Body of pancreas (tissue), 4 donors: ENCODE measurements around the gene PRDX2.

Experiments used
- CTCF ChIP-seq, 7 experiments: fragments of 450-650 bp in 4 of 7; fragments of 200-600 bp in 3 of 7; sonication (generic) in 3 of 7; IDR thresholded peaks; one replicate each; pipeline ENCODE4 v1.5.1; 2016 to 2019; ENCODE audit warnings: antibody characterized with exemption in 7 of 7
- POLR2A ChIP-seq, 3 donors: fragments of 450-650 bp; IDR thresholded peaks; one replicate each; pipeline ENCODE4 v1.6.1; 2016; ENCODE audit warnings: antibody characterized with exemption in 3 of 3, mild to moderate bottlenecking in 2 of 3

DNA sequence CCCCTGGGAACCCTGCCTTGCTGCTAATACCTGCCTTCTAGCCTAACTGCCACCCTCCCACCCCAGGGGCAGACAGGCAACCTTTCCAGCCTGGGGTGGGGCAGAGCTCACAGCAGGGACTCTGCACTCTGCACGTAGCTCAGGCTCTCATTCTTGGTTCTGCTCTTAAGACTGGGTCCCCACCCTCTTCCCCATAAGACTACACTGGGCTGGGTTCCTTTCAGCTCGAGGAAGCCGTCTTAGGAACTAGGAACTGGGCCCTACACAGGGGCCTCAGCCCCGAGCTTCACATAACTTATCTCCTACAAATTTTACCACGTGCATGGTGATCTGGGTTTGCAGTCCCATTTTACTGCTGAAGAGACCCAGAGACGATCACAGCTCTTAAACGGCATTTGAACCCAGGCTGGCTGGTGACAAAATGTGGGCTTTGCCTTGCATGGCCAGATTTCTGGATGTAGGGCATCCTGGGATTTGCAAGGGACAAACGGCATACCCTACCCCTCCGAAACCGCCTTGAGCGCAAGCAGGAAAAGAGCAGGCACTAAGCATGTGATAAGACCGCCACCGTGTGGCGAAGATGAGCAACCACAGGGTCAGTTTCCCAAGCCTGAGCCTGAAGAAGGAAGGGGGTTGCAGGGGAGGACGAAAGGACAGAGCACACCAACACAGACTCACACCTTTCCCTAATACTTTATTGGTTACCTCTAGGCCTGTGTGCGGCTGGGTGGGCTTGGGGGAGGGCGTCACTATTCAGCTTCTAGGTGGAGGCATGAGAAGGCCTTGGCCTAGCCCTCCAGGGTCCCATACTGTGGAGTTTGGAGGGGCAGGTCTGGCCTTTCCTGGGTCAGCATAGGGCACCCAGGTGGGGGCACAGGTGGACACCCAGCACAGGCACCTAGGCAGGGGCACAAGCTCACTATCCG lies 5.2 kb downstream of the PRDX2 start:
- TF ChIP-seq CTCF (IDR thresholded peaks at IDR 0.05) (peak; percentile 79 to 99 (median 98)), POLR2A (IDR thresholded peaks at IDR 0.05) (peak; percentile 24 to 43 (median 34))
